Ascending aorta (tissue), 2 donors: Measurements from ENCODE around the gene LY6G5B. TPM values are rescaled to one million over a fixed set of nuclear protein-coding genes. Genes with fewer than 3 reads are reported as not detected.
A peak's percentile ranks its signal among the peaks of the same experiment; 100 is the strongest.

Source experiments
- DNase-seq, 2 donors: peaks; one replicate each; pipeline ENCODE4 v3.0.0-alpha.2; 2019; ENCODE audit warnings: low spot score in 2 of 2
- H3K27ac ChIP-seq, 2 donors: fragments of 200-600 bp; sonication (generic); one replicate each; pipeline ENCODE4 v1.5.1; 2016 to 2017; ENCODE audit warnings: mild to moderate bottlenecking in 1 of 2
- H3K27me3 ChIP-seq: fragments of 200-600 bp; sonication (generic); one replicate; pipeline ENCODE4 v1.5.1; 2017
- H3K36me3 ChIP-seq, 2 donors: fragments of 200-600 bp; sonication (generic); one replicate each; pipeline ENCODE4 v1.5.1; 2016
- H3K4me1 ChIP-seq, 2 donors: fragments of 200-600 bp; sonication (generic); one replicate each; pipeline ENCODE4 v1.5.1; 2016 to 2017; ENCODE audit warnings: mild to moderate bottlenecking in 1 of 2
- H3K4me3 ChIP-seq, 2 donors: fragments of 200-600 bp; sonication (generic); one replicate each; pipeline ENCODE4 v1.5.1; 2016 to 2017; ENCODE audit warnings: mild to moderate bottlenecking in 1 of 2
- H3K9me3 ChIP-seq, 2 donors: fragments of 200-600 bp; sonication (generic); one replicate each; pipeline ENCODE4 v1.5.1; 2016
- CTCF ChIP-seq, 3 experiments: fragments of 200-600 bp in 2 of 3; fragments of 450-650 bp in 1 of 3; sonication (generic) in 2 of 3; IDR thresholded peaks; one replicate each; pipeline ENCODE4 v1.5.1; 2016 to 2019; ENCODE audit warnings: antibody characterized with exemption in 3 of 3, mild to moderate bottlenecking in 1 of 3, moderate library complexity in 1 of 3
- intact Hi-C: fragments of 100-400 bp; cut with DNase I; formaldehyde crosslinking; loops from one replicate; pipeline ENCODE4 v1.15.1; 2023
- total RNA-seq: library from RNA; depleted of rRNA; stranded (reverse); fragments of >200 nt; gene quantifications from one replicate; pipeline ENCODE4 v1.1.0, GENCODE V29; 2016

Gene LY6G5B
- total RNA-seq, 1 donor from 2014 or later, result 24.1 TPM

- H3K9me3 ChIP-seq, result no peaks in the 10 kb centered on the region
- no peak overlapping the region for H3K4me3 ChIP-seq
- DNase-seq, result no peak
- H3K27me3 ChIP-seq, result no peaks in the 10 kb centered on the region
- peaks cover 13 to 21% of the 10 kb centered on the region in 2 donors for H3K4me1 ChIP-seq
- no peak overlapping the region for H3K27ac ChIP-seq
- TF ChIP-seq CTCF (IDR thresholded peaks at IDR 0.05), result no peak
- H3K36me3 ChIP-seq, result peaks cover 25 to 32% of the 10 kb centered on the region in 2 donors
- intact Hi-C loops, result no loop called here
Measured at GRCh38 chr6:31700740-31701401, 31.1 kb downstream of the LY6G5B start.

- H3K27me3 ChIP-seq, result no peaks in the 10 kb centered on the region
- H3K9me3 ChIP-seq, result no peaks in the 10 kb centered on the region
- H3K4me1 ChIP-seq, result peaks cover 13 to 21% of the 10 kb centered on the region in 2 donors
- no peak for TF ChIP-seq CTCF (IDR thresholded peaks at IDR 0.05)
- H3K36me3 ChIP-seq, result peaks cover 15 to 23% of the 10 kb centered on the region in 2 donors
- intact Hi-C loops, result loop anchor here (2.0 kb wide), 2 partner anchors 35 to 161 kb away; partner anchors contain the start of genes CLIC1 and NEU1
- peak overlapping the region in 1 of 2 donors; percentile 92 for H3K27ac ChIP-seq
- DNase-seq, result no peak
- peak overlapping the region; percentile 72 to 78 for H3K4me3 ChIP-seq
Measured at GRCh38 chr6:31701666-31702404, 32.1 kb downstream of the LY6G5B start.

DNA sequence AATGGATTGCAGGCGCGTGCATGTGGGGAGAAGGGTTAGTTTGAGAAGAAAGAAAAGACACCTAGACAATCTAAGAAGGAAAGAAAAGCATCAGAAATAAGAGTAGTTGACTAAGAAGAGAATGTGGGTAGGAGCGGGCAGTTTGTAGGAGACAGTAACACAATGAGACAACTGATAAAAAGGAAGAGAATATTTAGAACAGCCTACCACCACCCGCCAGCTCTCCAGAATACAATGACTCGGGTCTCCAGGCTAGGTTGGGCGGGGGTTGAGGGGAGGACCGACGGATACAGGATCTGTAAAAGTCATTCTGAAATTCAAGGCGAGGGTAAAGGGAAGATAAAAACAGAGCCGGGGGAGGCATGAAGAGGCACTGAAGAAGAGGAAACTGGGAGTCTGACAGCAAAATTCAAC is 32.6 kb downstream of the LY6G5B start:
- intact Hi-C loops, result loop anchor here (2.0 kb wide), 2 partner anchors 34 to 160 kb away; partner anchors contain the start of genes CLIC1 and NEU1
- Histone ChIP-seq H3K9me3 (no peaks in the 10 kb centered on the region), H3K27me3 (no peaks in the 10 kb centered on the region), H3K36me3 (peaks cover 12 to 20% of the 10 kb centered on the region in 2 donors), H3K4me3 (peak overlapping the region; percentile 72 to 78), H3K4me1 (peaks cover 13 to 21% of the 10 kb centered on the region in 2 donors), H3K27ac (peak overlapping the region; percentile 92 to 97)
- TF ChIP-seq CTCF (IDR thresholded peaks at IDR 0.05), result no peak
- no peak for DNase-seq

- no peak for TF ChIP-seq CTCF (IDR thresholded peaks at IDR 0.05)
- intact Hi-C loops, result loop anchor here (1.0 to 2.0 kb wide), 4 partner anchors 26 to 160 kb away; partner anchors contain the start of genes CLIC1, CSNK2B, DDAH2 and NEU1
- Histone ChIP-seq H3K36me3 (peaks cover 12 to 20% of the 10 kb centered on the region in 2 donors), H3K27me3 (no peaks in the 10 kb centered on the region), H3K9me3 (no peaks in the 10 kb centered on the region), H3K4me3 (peak within 1 kb of the TSS; percentile 72 to 78), H3K27ac (peak within 1 kb of the TSS; percentile 92 to 97), H3K4me1 (peaks cover 13 to 21% of the 10 kb centered on the region in 2 donors)
- peak; percentile 97 to 100 for DNase-seq
Measured at GRCh38 chr6:31702819-31703716, 33.3 kb downstream of the LY6G5B start, which contains the start of gene ABHD16A. Gene ABHD16A, minus strand, starts transcription at chr6:31703324. Its CDS starts 43 bp downstream, at chr6:31703281.

- no peak overlapping the region for H3K4me3 ChIP-seq
- intact Hi-C loops, result no loop called here
- no peak for DNase-seq
- TF ChIP-seq CTCF (IDR thresholded peaks at IDR 0.05), result no peak
- no peaks in the 10 kb centered on the region for H3K9me3 ChIP-seq
- no peaks in the 10 kb centered on the region for H3K36me3 ChIP-seq
- peaks cover 11 to 18% of the 10 kb centered on the region in 2 donors for H3K4me1 ChIP-seq
- no peaks in the 10 kb centered on the region for H3K27me3 ChIP-seq
- no peak overlapping the region for H3K27ac ChIP-seq
Measured at GRCh38 chr6:31705931-31706330, 36.2 kb downstream of the LY6G5B start.
